ENCODE measurements around the gene INPP5J.
"Not testable (repeated sequence)": the region's sequence is repeated elsewhere in the genome, so short reads cannot be mapped to it uniquely, and the experiment has no call there.

The INPP5J gene

GRCh38 chr22:31151872-31152271, 29.1 kb downstream of the INPP5J start:
- no peak for DNase-seq

- DNase-seq: no peak
Measured at GRCh38 chr22:31153357-31153756, 30.6 kb downstream of the INPP5J start.

- no peak for DNase-seq
Measured at GRCh38 chr22:31154975-31155374, 32.2 kb downstream of the INPP5J start.

- no peak for DNase-seq
Measured at GRCh38 chr22:31155422-31155821, 32.7 kb downstream of the INPP5J start.

GRCh38 chr22:31160328-31160978, 37.7 kb downstream of the INPP5J start:
- no peak for DNase-seq

- no peak for DNase-seq
Measured at GRCh38 chr22:31161386-31161785, 38.6 kb downstream of the INPP5J start.

- DNase-seq: no peak
Measured at GRCh38 chr22:31162015-31162765, 39.4 kb downstream of the INPP5J start.

DNA sequence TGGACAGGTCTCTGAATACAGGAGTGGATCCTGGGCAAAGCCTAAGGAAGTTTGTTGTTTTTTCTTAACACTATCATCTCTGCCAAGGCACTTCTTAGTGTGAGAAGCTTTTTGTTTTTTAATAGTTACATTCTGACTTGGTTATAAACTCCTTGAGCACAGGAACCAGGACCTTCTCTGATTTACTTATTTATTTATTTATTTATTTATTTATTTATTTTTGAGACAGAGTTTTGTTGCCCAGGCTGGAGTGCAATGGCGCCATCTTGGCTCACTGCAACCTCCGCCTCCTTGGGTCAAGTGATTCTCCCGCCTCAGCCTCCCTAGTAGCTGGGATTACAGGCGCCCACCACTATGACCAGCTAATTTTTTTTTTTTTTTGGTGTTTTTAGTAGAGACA, 48.2 kb downstream of the INPP5J start:
- DNase-seq: no peak

- DNase-seq: not testable (repeated sequence)
Measured at GRCh38 chr22:31171734-31172133, 49.0 kb downstream of the INPP5J start.

GRCh38 chr22:31173386-31174145, 50.8 kb downstream of the INPP5J start:
- DNase-seq: no peak

GRCh38 chr22:31176923-31177322, 54.2 kb downstream of the INPP5J start:
- no peak for DNase-seq

GRCh38 chr22:31177420-31178162, 54.8 kb downstream of the INPP5J start:
- no peak for DNase-seq

- no peak for DNase-seq
Measured at GRCh38 chr22:31178859-31179258, 56.1 kb downstream of the INPP5J start.

- DNase-seq: peak; percentile 73
Measured at GRCh38 chr22:31179345-31179744, 56.6 kb downstream of the INPP5J start.

DNA sequence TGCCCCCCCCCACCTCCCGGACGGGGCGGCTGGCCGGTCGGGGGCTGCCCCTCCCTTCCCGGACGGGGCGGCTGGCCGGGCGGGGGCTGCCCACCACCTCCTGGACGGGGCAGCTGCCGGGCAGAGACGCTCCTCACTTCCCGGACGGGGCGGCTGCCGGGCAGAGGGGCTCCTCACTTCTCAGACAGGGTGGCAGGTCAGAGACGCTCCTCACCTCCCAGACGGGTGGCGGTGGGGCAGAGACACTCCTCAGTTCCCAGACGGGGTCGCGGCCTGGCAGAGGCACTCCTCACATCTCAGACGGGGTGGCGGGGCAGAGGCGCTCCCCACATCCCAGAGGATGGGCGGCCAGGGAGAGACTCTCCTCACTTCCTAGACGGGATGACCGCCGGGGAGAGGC, 61.2 kb downstream of the INPP5J start:
- DNase-seq: no peak
